LNCaP clone FGC (cell line): Measurements from ENCODE around the gene IRF2BP1.

ENCODE experiments used
- DNase-seq: peaks from one replicate; pipeline ENCODE4 v3.0.0-alpha.2; 2011; ENCODE audit warnings: low read depth
- H3K4me3 ChIP-seq: 2 replicates; pipeline ENCODE4 v1.5.1; 2011; ENCODE audit warnings: mild to moderate bottlenecking, low read depth, low read length, control low read depth
- CTCF ChIP-seq: IDR thresholded peaks from 2 replicates; pipeline ENCODE4 v1.5.1; 2012; ENCODE audit warnings: mild to moderate bottlenecking; ENCODE audit not compliant: control insufficient read depth, insufficient read depth; ENCODE audit errors: extremely low read depth

The IRF2BP1 gene

DNA sequence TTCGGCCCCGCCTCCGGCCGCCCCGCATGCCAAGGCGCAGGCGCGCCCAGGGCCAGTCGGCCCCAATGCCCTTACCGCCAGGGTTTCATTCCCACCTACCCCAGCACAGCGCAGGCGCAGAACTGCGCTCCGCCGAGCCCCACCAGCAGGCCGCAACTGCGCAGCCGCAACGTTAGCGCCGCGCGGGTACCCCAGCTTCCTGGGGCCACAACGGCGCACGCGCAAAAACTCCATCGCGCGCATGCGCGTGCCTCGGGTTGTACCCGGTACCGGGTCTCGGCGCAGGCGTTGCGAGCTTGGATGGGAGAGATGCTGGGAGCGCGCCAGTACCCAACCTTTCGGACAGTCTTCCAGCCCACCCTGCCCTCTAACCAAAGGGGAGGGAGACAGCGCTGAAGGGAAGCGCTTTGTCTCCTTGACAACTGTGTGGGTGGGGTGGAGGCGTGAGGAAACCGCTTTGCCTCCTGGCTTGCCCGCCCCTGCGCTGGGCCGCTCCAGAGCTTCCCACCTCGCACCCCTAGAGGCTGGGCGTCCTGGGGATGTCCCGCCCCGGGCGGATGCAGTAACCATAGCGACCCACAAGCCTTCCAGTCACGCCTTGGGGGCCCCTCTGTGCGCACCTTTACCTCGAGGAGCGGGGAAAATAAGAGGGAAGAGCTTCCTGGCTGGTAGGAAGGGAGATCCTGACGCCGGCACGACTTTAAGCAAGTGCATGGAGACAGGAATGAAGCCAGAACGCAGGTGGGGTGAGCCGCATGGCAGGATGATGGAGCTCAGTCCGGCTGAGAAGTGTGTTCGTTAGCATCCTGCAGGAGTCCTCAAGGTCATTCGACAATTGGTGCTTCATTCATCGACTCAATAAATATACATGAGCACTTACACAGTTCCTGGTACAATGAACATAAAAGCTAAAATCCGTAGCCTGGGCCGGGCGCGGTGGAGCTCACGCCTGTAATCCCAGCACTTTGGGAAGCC is 17.0 kb upstream of the IRF2BP1 start:
- TF ChIP-seq CTCF, result no peak
- peak overlapping the region; percentile 78 for H3K4me3 ChIP-seq
- DNase-seq, result peak; percentile 63

DNA sequence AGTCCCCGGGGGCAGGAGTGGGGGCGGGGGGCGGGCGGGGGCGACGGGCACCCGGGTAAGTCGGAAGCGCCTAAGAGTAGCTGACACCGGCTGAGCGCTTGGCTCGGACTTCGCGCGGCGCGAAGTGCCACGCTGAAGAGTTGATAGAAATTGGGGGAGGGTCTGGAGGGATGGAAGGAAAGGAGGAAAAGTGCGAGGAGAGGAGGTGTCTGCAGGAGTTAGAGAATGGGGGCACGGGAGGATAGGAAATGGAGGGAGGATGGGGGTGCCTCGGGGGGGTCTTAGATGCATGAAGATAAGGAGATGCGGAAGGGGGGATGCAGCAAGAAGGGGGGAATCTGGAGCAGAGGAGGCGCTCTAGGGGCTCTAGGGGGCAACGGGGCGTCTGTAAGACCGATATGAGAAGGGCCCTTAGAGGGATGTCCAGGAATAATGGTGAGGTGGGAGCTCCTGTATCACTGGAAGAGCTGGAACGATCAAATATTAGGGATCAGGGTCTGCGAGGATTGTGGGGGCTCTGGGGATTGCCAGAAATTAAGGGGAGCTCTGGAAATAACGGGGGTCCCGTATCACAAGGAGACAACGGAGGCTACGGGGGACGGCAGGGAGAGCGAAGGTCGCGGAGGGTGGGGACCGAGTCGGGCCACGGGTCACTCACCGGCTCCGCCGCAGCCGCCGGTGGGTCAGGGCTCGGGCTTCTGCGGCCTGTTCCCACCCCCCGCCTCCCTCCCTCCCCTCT is 16.1 kb upstream of the IRF2BP1 start, which contains the start of gene MYPOP:
Gene MYPOP (minus strand): TSS at position 702 of the 739 bp plus-strand sequence. CDS start 840 bp downstream, outside the sequence.
- H3K4me3 ChIP-seq, result peak within 1 kb of the TSS; percentile 78
- TF ChIP-seq CTCF, result no peak
- DNase-seq, result no peak

GRCh38 chr19:45901432-45901911 is 15.5 kb upstream of the IRF2BP1 start:
- no peak for DNase-seq
- TF ChIP-seq CTCF, result no peak
- peak overlapping the region; percentile 78 for H3K4me3 ChIP-seq

DNA sequence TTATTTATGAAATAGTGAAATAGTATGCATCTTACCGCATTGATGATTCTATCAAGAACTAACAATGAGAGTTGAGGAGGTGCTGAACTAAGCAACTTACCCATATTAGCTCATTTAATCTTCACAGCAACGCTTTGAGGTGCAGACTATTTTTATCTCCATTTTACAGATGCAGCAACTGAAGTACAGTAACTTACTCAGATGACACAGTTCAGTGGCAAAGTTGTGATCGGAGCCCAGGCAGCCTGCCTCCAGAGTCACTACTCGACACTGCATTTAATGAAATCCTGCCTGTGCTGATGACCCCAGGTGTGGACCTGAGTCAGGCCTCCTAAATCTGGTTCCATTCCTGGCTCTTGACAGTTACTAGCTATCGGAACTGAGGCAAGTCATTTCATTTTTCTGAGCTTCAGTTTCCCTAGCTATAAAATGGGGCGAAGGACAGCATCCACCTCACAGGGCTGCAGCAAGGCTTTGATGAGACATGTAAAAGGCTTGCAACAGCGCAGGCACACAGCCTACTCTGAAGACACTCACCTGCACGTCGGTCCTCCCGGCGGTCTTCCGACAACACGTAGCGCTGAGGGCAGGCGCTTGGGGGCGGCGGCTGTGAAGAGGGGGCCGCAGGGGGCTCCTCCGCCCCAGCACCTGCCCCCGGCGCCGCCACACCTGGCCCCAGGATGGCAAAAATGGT is 14.9 kb upstream of the IRF2BP1 start:
- no peak for TF ChIP-seq CTCF
- no peak overlapping the region for H3K4me3 ChIP-seq
- DNase-seq, result no peak

- no peak overlapping the region for H3K4me3 ChIP-seq
- no peak for DNase-seq
- no peak for TF ChIP-seq CTCF
These were observed 14.1 kb upstream of the IRF2BP1 start for GRCh38 chr19:45899919-45900589.

DNA sequence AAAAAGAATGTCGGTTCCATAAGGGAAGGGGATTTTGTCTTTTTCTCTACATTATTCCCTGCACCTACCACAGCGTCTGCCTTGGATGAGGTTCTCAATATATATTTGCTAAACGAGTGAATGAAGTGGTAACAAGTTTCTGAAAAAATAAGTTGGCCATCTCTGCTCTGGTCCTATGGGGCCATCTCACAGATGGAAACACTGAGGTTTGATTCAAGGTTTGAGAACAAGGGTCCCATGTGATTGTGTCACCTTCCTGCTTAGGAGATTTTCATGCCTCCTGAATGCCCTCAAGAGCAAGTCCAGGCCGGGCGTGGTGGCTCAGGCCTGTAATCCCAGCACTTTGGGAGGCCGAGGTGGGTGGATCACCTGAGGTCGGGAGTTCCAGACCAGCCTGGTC is 13.3 kb upstream of the IRF2BP1 start:
- H3K4me3 ChIP-seq, result no peak overlapping the region
- TF ChIP-seq CTCF, result no peak
- DNase-seq, result no peak
